ENCODE data around the gene MICAL2. TPM values are rescaled to one million over a fixed set of nuclear protein-coding genes. Genes with fewer than 3 reads are reported as not detected.

Gene MICAL2
- total RNA-seq, 2 donors from 2014 or later, result 1.5 to 1.9 TPM

GRCh38 chr11:12131943-12132789 is 21.8 kb downstream of the MICAL2 start:
- Mint-ChIP-seq H3K4me3 (no peak overlapping the region), H3K27me3 (ENCODE audit: insufficient read depth) (peaks cover 70% of the 10 kb centered on the region), H3K27ac (no peak overlapping the region), H3K36me3 (ENCODE audit: low read depth) (no peaks in the 10 kb centered on the region), H3K9me3 (no peaks in the 10 kb centered on the region), H3K4me1 (peaks cover under 1% of the 10 kb centered on the region)
- 86 to 93% methylated on average over 4 to 7 of the region's 7 CpGs for WGBS, 2 experiments (ENCODE audit: insufficient coverage in 1 of 2, insufficient read length in 1 of 2)
- no peak overlapping the region for H3K27ac ChIP-seq (ENCODE audit: low read depth, low read length)
- H3K9ac ChIP-seq (ENCODE audit: extremely low read depth, low read length, poor library complexity, severe bottlenecking), result no peak overlapping the region
- DNase-seq, result no peak
- no peak for TF ChIP-seq CTCF (conservative IDR thresholded peaks at IDR 0.05)
- peaks cover under 1% of the 10 kb centered on the region for H3K4me1 ChIP-seq (ENCODE audit: control insufficient read depth, insufficient read depth, low read length)
- peaks cover 59% of the 10 kb centered on the region for H3K27me3 ChIP-seq (ENCODE audit: control insufficient read depth, insufficient read depth, low read length, poor library complexity, severe bottlenecking)
- no peaks in the 10 kb centered on the region for H3K9me3 ChIP-seq (ENCODE audit: control insufficient read depth, low read length)
- no peaks in the 10 kb centered on the region for H3K36me3 ChIP-seq (ENCODE audit: control insufficient read depth, insufficient read depth, low read length)
- H3K4me3 ChIP-seq (ENCODE audit: low read length), result no peak overlapping the region

GRCh38 chr11:12132790-12133145 is 22.4 kb downstream of the MICAL2 start:
- Mint-ChIP-seq H3K27ac (no peak overlapping the region), H3K4me3 (no peak overlapping the region), H3K9me3 (no peaks in the 10 kb centered on the region), H3K4me1 (peaks cover 5% of the 10 kb centered on the region), H3K36me3 (ENCODE audit: low read depth) (no peaks in the 10 kb centered on the region), H3K27me3 (ENCODE audit: insufficient read depth) (peaks cover 69% of the 10 kb centered on the region)
- Histone ChIP-seq H3K9ac (ENCODE audit: extremely low read depth, low read length, poor library complexity, severe bottlenecking) (no peak overlapping the region), H3K4me1 (ENCODE audit: control insufficient read depth, insufficient read depth, low read length) (peaks cover 5% of the 10 kb centered on the region), H3K36me3 (ENCODE audit: control insufficient read depth, insufficient read depth, low read length) (no peaks in the 10 kb centered on the region), H3K4me3 (ENCODE audit: low read length) (no peak overlapping the region), H3K27ac (ENCODE audit: low read depth, low read length) (no peak overlapping the region), H3K27me3 (ENCODE audit: control insufficient read depth, insufficient read depth, low read length, poor library complexity, severe bottlenecking) (peaks cover 63% of the 10 kb centered on the region), H3K9me3 (ENCODE audit: control insufficient read depth, low read length) (no peaks in the 10 kb centered on the region)
- no peak for DNase-seq
- WGBS, 2 experiments (ENCODE audit: insufficient coverage in 1 of 2, insufficient read length in 1 of 2), result 91 to 100% methylated on average over 1 to 2 of the region's 2 CpGs
- no peak for TF ChIP-seq CTCF (conservative IDR thresholded peaks at IDR 0.05)

GRCh38 chr11:12133547-12134235 is 23.3 kb downstream of the MICAL2 start:
- 95% methylated on average over 5 of the region's 5 CpGs for WGBS, 2 experiments (ENCODE audit: insufficient coverage in 1 of 2, insufficient read length in 1 of 2)
- H3K9me3 ChIP-seq (ENCODE audit: control insufficient read depth, low read length), result no peaks in the 10 kb centered on the region
- no peak overlapping the region for H3K27ac Mint-ChIP-seq
- H3K36me3 ChIP-seq (ENCODE audit: control insufficient read depth, insufficient read depth, low read length), result no peaks in the 10 kb centered on the region
- H3K9ac ChIP-seq (ENCODE audit: extremely low read depth, low read length, poor library complexity, severe bottlenecking), result no peak overlapping the region
- peaks cover 14% of the 10 kb centered on the region for H3K4me1 ChIP-seq (ENCODE audit: control insufficient read depth, insufficient read depth, low read length)
- no peaks in the 10 kb centered on the region for H3K36me3 Mint-ChIP-seq (ENCODE audit: low read depth)
- no peak overlapping the region for H3K4me3 ChIP-seq (ENCODE audit: low read length)
- peaks cover 12% of the 10 kb centered on the region for H3K4me1 Mint-ChIP-seq
- peaks cover 72% of the 10 kb centered on the region for H3K27me3 Mint-ChIP-seq (ENCODE audit: insufficient read depth)
- no peak for DNase-seq
- no peak overlapping the region for H3K4me3 Mint-ChIP-seq
- no peak overlapping the region for H3K27ac ChIP-seq (ENCODE audit: low read depth, low read length)
- no peak for TF ChIP-seq CTCF (conservative IDR thresholded peaks at IDR 0.05)
- peaks cover 65% of the 10 kb centered on the region for H3K27me3 ChIP-seq (ENCODE audit: control insufficient read depth, insufficient read depth, low read length, poor library complexity, severe bottlenecking)
- no peaks in the 10 kb centered on the region for H3K9me3 Mint-ChIP-seq
